ENCODE results near the gene USP49. TPM values are rescaled to one million over a fixed set of nuclear protein-coding genes. Genes with fewer than 3 reads are reported as not detected.

Gene USP49
- total and polyA plus RNA-seq, 4 donors = 6.0 to 19.1 (median 12.4) TPM

- WGBS (ENCODE audit: insufficient coverage) = 40% methylated on average over 2 of the region's 5 CpGs
- H3K4me1 ChIP-seq (ENCODE audit: control insufficient read depth, insufficient read depth, low read length) = no peaks in the 10 kb centered on the region
Measured at GRCh38 chr6:41878961-41879405, 16.2 kb downstream of the USP49 start.

GRCh38 chr6:41878246-41878645 is 16.9 kb downstream of the USP49 start:
- no peak overlapping the region for H3K4me3 ChIP-seq (ENCODE audit: low read depth, low read length)
- no peak overlapping the region for H3K27ac ChIP-seq (ENCODE audit: low read depth, low read length)
- H3K9me3 ChIP-seq (ENCODE audit: control insufficient read depth, insufficient read depth, low read length) = no peaks in the 10 kb centered on the region
- no peaks in the 10 kb centered on the region for H3K36me3 ChIP-seq (ENCODE audit: control insufficient read depth, insufficient read depth, low read length)
- DNase-seq (ENCODE audit: low read depth in 4 of 6, low spot score in 6 of 6) = no peak
- 86% methylated on average over 1 of the region's 2 CpGs for WGBS (ENCODE audit: insufficient coverage)
- no peaks in the 10 kb centered on the region for H3K27me3 ChIP-seq (ENCODE audit: control insufficient read depth, insufficient read depth, low read length)
- H3K4me1 ChIP-seq (ENCODE audit: control insufficient read depth, insufficient read depth, low read length) = no peaks in the 10 kb centered on the region

More at GRCh38 chr6:41878961-41879405, 16.2 kb downstream of the USP49 start:
- Histone ChIP-seq H3K27ac (ENCODE audit: low read depth, low read length) (no peak overlapping the region), H3K9me3 (ENCODE audit: control insufficient read depth, insufficient read depth, low read length) (no peaks in the 10 kb centered on the region), H3K4me3 (ENCODE audit: low read depth, low read length) (no peak overlapping the region), H3K27me3 (ENCODE audit: control insufficient read depth, insufficient read depth, low read length) (no peaks in the 10 kb centered on the region), H3K36me3 (ENCODE audit: control insufficient read depth, insufficient read depth, low read length) (no peaks in the 10 kb centered on the region)
- no peak for DNase-seq (ENCODE audit: low read depth in 4 of 6, low spot score in 6 of 6)

GRCh38 chr6:41877051-41877680 is 18.0 kb downstream of the USP49 start:
- H3K27me3 ChIP-seq (ENCODE audit: control insufficient read depth, insufficient read depth, low read length) = no peaks in the 10 kb centered on the region
- no peaks in the 10 kb centered on the region for H3K4me1 ChIP-seq (ENCODE audit: control insufficient read depth, insufficient read depth, low read length)
- H3K4me3 ChIP-seq (ENCODE audit: low read depth, low read length) = no peak overlapping the region
- no peak for DNase-seq (ENCODE audit: low read depth in 4 of 6, low spot score in 6 of 6)
- peaks cover 6% of the 10 kb centered on the region for H3K36me3 ChIP-seq (ENCODE audit: control insufficient read depth, insufficient read depth, low read length)
- WGBS (ENCODE audit: insufficient coverage) = no CpG with 5 or more reads among the region's 2 CpGs
- H3K27ac ChIP-seq (ENCODE audit: low read depth, low read length) = no peak overlapping the region
- H3K9me3 ChIP-seq (ENCODE audit: control insufficient read depth, insufficient read depth, low read length) = no peaks in the 10 kb centered on the region

- no peaks in the 10 kb centered on the region for H3K4me1 ChIP-seq (ENCODE audit: control insufficient read depth, insufficient read depth, low read length)
- no peaks in the 10 kb centered on the region for H3K9me3 ChIP-seq (ENCODE audit: control insufficient read depth, insufficient read depth, low read length)
- DNase-seq (ENCODE audit: low read depth in 4 of 6, low spot score in 6 of 6) = no peak
- H3K36me3 ChIP-seq (ENCODE audit: control insufficient read depth, insufficient read depth, low read length) = peaks cover 11% of the 10 kb centered on the region
- H3K27me3 ChIP-seq (ENCODE audit: control insufficient read depth, insufficient read depth, low read length) = no peaks in the 10 kb centered on the region
- no CpG with 5 or more reads among the region's 1 CpG for WGBS (ENCODE audit: insufficient coverage)
- no peak overlapping the region for H3K27ac ChIP-seq (ENCODE audit: low read depth, low read length)
- no peak overlapping the region for H3K4me3 ChIP-seq (ENCODE audit: low read depth, low read length)
Measured at GRCh38 chr6:41874741-41875140, 20.4 kb downstream of the USP49 start.

- peaks cover 11% of the 10 kb centered on the region for H3K36me3 ChIP-seq (ENCODE audit: control insufficient read depth, insufficient read depth, low read length)
- no peaks in the 10 kb centered on the region for H3K4me1 ChIP-seq (ENCODE audit: control insufficient read depth, insufficient read depth, low read length)
- 94% methylated on average over 10 of the region's 13 CpGs for WGBS (ENCODE audit: insufficient coverage)
- DNase-seq (ENCODE audit: low read depth in 4 of 6, low spot score in 6 of 6) = no peak
- no peaks in the 10 kb centered on the region for H3K9me3 ChIP-seq (ENCODE audit: control insufficient read depth, insufficient read depth, low read length)
- H3K27ac ChIP-seq (ENCODE audit: low read depth, low read length) = no peak overlapping the region
- H3K4me3 ChIP-seq (ENCODE audit: low read depth, low read length) = no peak overlapping the region
- H3K27me3 ChIP-seq (ENCODE audit: control insufficient read depth, insufficient read depth, low read length) = no peaks in the 10 kb centered on the region
Measured at GRCh38 chr6:41872147-41872546, 23.0 kb downstream of the USP49 start.

- peaks cover 11% of the 10 kb centered on the region for H3K36me3 ChIP-seq (ENCODE audit: control insufficient read depth, insufficient read depth, low read length)
- no CpG with 5 or more reads among the region's 2 CpGs for WGBS (ENCODE audit: insufficient coverage)
- DNase-seq (ENCODE audit: low read depth in 4 of 6, low spot score in 6 of 6) = no peak
- no peaks in the 10 kb centered on the region for H3K9me3 ChIP-seq (ENCODE audit: control insufficient read depth, insufficient read depth, low read length)
- H3K4me3 ChIP-seq (ENCODE audit: low read depth, low read length) = no peak overlapping the region
- no peak overlapping the region for H3K27ac ChIP-seq (ENCODE audit: low read depth, low read length)
- H3K27me3 ChIP-seq (ENCODE audit: control insufficient read depth, insufficient read depth, low read length) = no peaks in the 10 kb centered on the region
- H3K4me1 ChIP-seq (ENCODE audit: control insufficient read depth, insufficient read depth, low read length) = no peaks in the 10 kb centered on the region
Measured at GRCh38 chr6:41871691-41872090, 23.5 kb downstream of the USP49 start.

GRCh38 chr6:41859356-41859755 is 35.8 kb downstream of the USP49 start:
- no peak overlapping the region for H3K4me3 ChIP-seq (ENCODE audit: low read depth, low read length)
- no peaks in the 10 kb centered on the region for H3K9me3 ChIP-seq (ENCODE audit: control insufficient read depth, insufficient read depth, low read length)
- DNase-seq (ENCODE audit: low read depth in 4 of 6, low spot score in 6 of 6) = no peak
- no peak overlapping the region for H3K27ac ChIP-seq (ENCODE audit: low read depth, low read length)
- 100% methylated on average over 2 of the region's 6 CpGs for WGBS (ENCODE audit: insufficient coverage)
- H3K4me1 ChIP-seq (ENCODE audit: control insufficient read depth, insufficient read depth, low read length) = no peaks in the 10 kb centered on the region
- H3K27me3 ChIP-seq (ENCODE audit: control insufficient read depth, insufficient read depth, low read length) = no peaks in the 10 kb centered on the region
- peaks cover 3% of the 10 kb centered on the region for H3K36me3 ChIP-seq (ENCODE audit: control insufficient read depth, insufficient read depth, low read length)

- no peak for DNase-seq (ENCODE audit: low read depth in 4 of 6, low spot score in 6 of 6)
- Histone ChIP-seq H3K9me3 (ENCODE audit: control insufficient read depth, insufficient read depth, low read length) (no peaks in the 10 kb centered on the region), H3K27ac (ENCODE audit: low read depth, low read length) (no peak overlapping the region), H3K4me3 (ENCODE audit: low read depth, low read length) (no peak overlapping the region), H3K36me3 (ENCODE audit: control insufficient read depth, insufficient read depth, low read length) (peaks cover 3% of the 10 kb centered on the region), H3K4me1 (ENCODE audit: control insufficient read depth, insufficient read depth, low read length) (no peaks in the 10 kb centered on the region), H3K27me3 (ENCODE audit: control insufficient read depth, insufficient read depth, low read length) (no peaks in the 10 kb centered on the region)
- WGBS (ENCODE audit: insufficient coverage) = 50% methylated on average over 1 of the region's 2 CpGs
Measured at GRCh38 chr6:41858703-41859102, 36.5 kb downstream of the USP49 start.

- no peaks in the 10 kb centered on the region for H3K4me1 ChIP-seq (ENCODE audit: control insufficient read depth, insufficient read depth, low read length)
- no peaks in the 10 kb centered on the region for H3K9me3 ChIP-seq (ENCODE audit: control insufficient read depth, insufficient read depth, low read length)
- peak in 1 of 6 donors; percentile 80 for DNase-seq (ENCODE audit: low read depth in 4 of 6, low spot score in 6 of 6)
- no peaks in the 10 kb centered on the region for H3K36me3 ChIP-seq (ENCODE audit: control insufficient read depth, insufficient read depth, low read length)
- no peak overlapping the region for H3K4me3 ChIP-seq (ENCODE audit: low read depth, low read length)
- H3K27ac ChIP-seq (ENCODE audit: low read depth, low read length) = no peak overlapping the region
- no CpG with 5 or more reads among the region's 3 CpGs for WGBS (ENCODE audit: insufficient coverage)
- H3K27me3 ChIP-seq (ENCODE audit: control insufficient read depth, insufficient read depth, low read length) = no peaks in the 10 kb centered on the region
Measured at GRCh38 chr6:41850861-41851260, 44.3 kb downstream of the USP49 start.

- Histone ChIP-seq H3K9me3 (ENCODE audit: control insufficient read depth, insufficient read depth, low read length) (no peaks in the 10 kb centered on the region), H3K27me3 (ENCODE audit: control insufficient read depth, insufficient read depth, low read length) (no peaks in the 10 kb centered on the region), H3K4me1 (ENCODE audit: control insufficient read depth, insufficient read depth, low read length) (no peaks in the 10 kb centered on the region), H3K4me3 (ENCODE audit: low read depth, low read length) (no peak overlapping the region), H3K27ac (ENCODE audit: low read depth, low read length) (no peak overlapping the region), H3K36me3 (ENCODE audit: control insufficient read depth, insufficient read depth, low read length) (no peaks in the 10 kb centered on the region)
- DNase-seq (ENCODE audit: low read depth in 4 of 6, low spot score in 6 of 6) = peak in 5 of 6 donors; percentile 9 to 72 (median 20)
- no CpG with 5 or more reads among the region's 1 CpG for WGBS (ENCODE audit: insufficient coverage)
Measured at GRCh38 chr6:41846666-41847237, 48.4 kb downstream of the USP49 start.
